Gastroesophageal sphincter (tissue), 4 donors: ENCODE measurements around the gene ZNF778. TPM values are rescaled to one million over a fixed set of nuclear protein-coding genes. Genes with fewer than 3 reads are reported as not detected.

Source experiments
- ATAC-seq: fragments of 150-250 bp; one replicate; pipeline ENCODE4 v1.9.1; 2016; ENCODE audit warnings: mild to moderate bottlenecking, moderate library complexity
- H3K27ac ChIP-seq, 4 donors: fragments of 200-600 bp; sonication (generic) in 3 of 4; 1 replicate in 3 of 4; 2 replicates in 1 of 4; pipeline ENCODE4 v1.5.1; 2016 to 2019
- H3K27me3 ChIP-seq: fragments of 200-600 bp; sonication (generic); one replicate; pipeline ENCODE4 v1.5.1; 2019
- H3K36me3 ChIP-seq, 2 donors: fragments of 200-600 bp; sonication (generic); one replicate each; pipeline ENCODE4 v1.5.1; 2019; ENCODE audit warnings: control low read depth in 1 of 2
- H3K4me1 ChIP-seq, 3 donors: fragments of 200-600 bp; sonication (generic); 1 replicate in 2 of 3; 2 replicates in 1 of 3; pipeline ENCODE4 v1.5.1; 2016 to 2019; ENCODE audit warnings: control low read depth in 2 of 3
- H3K4me3 ChIP-seq, 2 donors: fragments of 200-600 bp; sonication (generic); one replicate each; pipeline ENCODE4 v1.5.1; 2019; ENCODE audit warnings: mild to moderate bottlenecking in 1 of 2, moderate library complexity in 1 of 2
- H3K9me3 ChIP-seq, 3 donors: fragments of 200-600 bp; sonication (generic); one replicate each; pipeline ENCODE4 v1.5.1; 2017 to 2019; ENCODE audit warnings: control low read depth in 2 of 3
- EP300 ChIP-seq: sonication (generic); formaldehyde crosslinking; IDR thresholded peaks from one replicate; pipeline ENCODE4 v1.6.1; 2017; ENCODE audit warnings: antibody characterized with exemption, mild to moderate bottlenecking
- POLR2A ChIP-seq, 2 donors: fragments of 450-650 bp; IDR thresholded peaks; one replicate each; pipeline ENCODE4 v1.6.1; 2017; ENCODE audit warnings: antibody characterized with exemption in 2 of 2, mild to moderate bottlenecking in 2 of 2, moderate library complexity in 1 of 2
- POLR2AphosphoS5 ChIP-seq: sonication (generic); formaldehyde crosslinking; IDR thresholded peaks from one replicate; pipeline ENCODE4 v1.6.1; 2017; ENCODE audit warnings: antibody characterized with exemption
- WGBS, 2 donors: methylation state at CpG; one replicate each; pipeline ENCODE4 v1.1.5; 2018; ENCODE audit warnings: low coverage in 1 of 2; 5-methylcytosine and 5-hydroxymethylcytosine counted together
- total RNA-seq, 4 donors: library from RNA; depleted of rRNA; stranded (reverse); fragments of >200 nt; gene quantifications; one replicate each; pipeline ENCODE4 v1.1.0, GENCODE V29; 2016
- TF ChIP-seq, protein P1 (sequence below), 4 experiments: fragments of 200-600 bp in 2 of 4; fragments of 450-650 bp in 2 of 4; sonication (generic) in 1 of 4; IDR thresholded peaks; one replicate each; pipeline ENCODE4 v1.5.1; 2017 to 2019; ENCODE audit warnings: antibody characterized with exemption in 4 of 4, mild to moderate bottlenecking in 2 of 4, moderate library complexity in 2 of 4

The ZNF778 gene
- total RNA-seq, 4 donors from 2014 or later = 11.1 to 28.0 (median 12.4) TPM

DNA sequence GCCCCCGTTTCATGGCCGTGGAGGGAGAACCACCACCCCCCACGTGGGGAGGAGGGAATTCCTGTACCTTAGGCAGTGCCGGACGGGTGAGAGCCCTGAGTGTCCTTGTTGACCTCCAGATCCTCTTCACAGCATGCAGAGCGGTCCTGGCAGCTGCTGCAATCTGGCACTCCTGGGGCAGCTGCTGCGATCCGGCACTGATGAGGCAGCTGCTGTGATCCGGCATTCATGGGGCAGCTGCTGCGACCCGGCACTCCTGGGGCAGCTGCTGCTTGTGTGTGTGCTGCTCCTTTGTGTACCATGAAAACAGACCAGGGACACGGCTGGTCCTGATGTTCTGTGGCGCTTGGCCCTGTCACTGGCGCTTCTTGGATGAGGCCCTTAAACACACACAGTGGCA is 12.8 kb downstream of the ZNF778 start:
- ATAC-seq = no peak
- Histone ChIP-seq H3K4me3 (no peak overlapping the region), H3K27me3 (no peaks in the 10 kb centered on the region), H3K36me3 (peaks cover 0 to 96% of the 10 kb centered on the region in 2 donors), H3K27ac (no peak overlapping the region), H3K9me3 (peaks cover 0 to 6% (median 0%) of the 10 kb centered on the region in 3 donors), H3K4me1 (no peaks in the 10 kb centered on the region)
- TF ChIP-seq POLR2AphosphoS5 (no peak), POLR2A (IDR thresholded peaks at IDR 0.05) (no peak), EP300 (no peak)
- TF ChIP-seq, protein P1, sequence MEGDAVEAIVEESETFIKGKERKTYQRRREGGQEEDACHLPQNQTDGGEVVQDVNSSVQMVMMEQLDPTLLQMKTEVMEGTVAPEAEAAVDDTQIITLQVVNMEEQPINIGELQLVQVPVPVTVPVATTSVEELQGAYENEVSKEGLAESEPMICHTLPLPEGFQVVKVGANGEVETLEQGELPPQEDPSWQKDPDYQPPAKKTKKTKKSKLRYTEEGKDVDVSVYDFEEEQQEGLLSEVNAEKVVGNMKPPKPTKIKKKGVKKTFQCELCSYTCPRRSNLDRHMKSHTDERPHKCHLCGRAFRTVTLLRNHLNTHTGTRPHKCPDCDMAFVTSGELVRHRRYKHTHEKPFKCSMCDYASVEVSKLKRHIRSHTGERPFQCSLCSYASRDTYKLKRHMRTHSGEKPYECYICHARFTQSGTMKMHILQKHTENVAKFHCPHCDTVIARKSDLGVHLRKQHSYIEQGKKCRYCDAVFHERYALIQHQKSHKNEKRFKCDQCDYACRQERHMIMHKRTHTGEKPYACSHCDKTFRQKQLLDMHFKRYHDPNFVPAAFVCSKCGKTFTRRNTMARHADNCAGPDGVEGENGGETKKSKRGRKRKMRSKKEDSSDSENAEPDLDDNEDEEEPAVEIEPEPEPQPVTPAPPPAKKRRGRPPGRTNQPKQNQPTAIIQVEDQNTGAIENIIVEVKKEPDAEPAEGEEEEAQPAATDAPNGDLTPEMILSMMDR (IDR thresholded peaks at IDR 0.05) = no peak
- no CpG with 5 or more reads among the region's 14 CpGs for WGBS, 2 donors

DNA sequence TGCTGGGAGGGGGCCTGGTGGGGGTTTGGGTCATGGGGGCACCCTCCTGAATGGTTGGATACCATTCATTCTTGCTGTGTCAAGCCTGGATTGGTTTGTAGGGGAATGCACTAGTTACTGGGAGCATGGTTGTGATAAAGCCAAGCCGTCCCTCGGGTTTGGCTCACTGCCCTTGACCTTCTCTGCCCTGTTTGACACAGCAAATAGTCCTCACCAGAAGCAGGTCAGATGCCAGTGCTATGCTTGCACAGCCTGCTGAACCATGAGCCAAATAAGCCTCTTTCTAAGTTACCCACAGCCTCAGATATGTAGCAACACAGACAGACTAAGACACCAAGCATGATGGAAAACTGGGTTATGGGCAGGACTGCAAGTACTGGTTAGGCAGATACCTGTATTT is 14.6 kb downstream of the ZNF778 start:
- Histone ChIP-seq H3K9me3 (peaks cover 0 to 3% (median 0%) of the 10 kb centered on the region in 3 donors), H3K4me1 (no peaks in the 10 kb centered on the region), H3K4me3 (no peak overlapping the region), H3K27me3 (no peaks in the 10 kb centered on the region), H3K36me3 (peaks cover 0 to 77% of the 10 kb centered on the region in 2 donors), H3K27ac (no peak overlapping the region)
- WGBS, 2 donors = 80% methylated on average over 2 of the region's 2 CpGs; no CpG with 5 or more reads in 1 of the 2 donors
- TF ChIP-seq POLR2A (IDR thresholded peaks at IDR 0.05) (no peak), POLR2AphosphoS5 (no peak), EP300 (no peak)
- TF ChIP-seq, protein P1 (IDR thresholded peaks at IDR 0.05) = no peak
- ATAC-seq = no peak

DNA sequence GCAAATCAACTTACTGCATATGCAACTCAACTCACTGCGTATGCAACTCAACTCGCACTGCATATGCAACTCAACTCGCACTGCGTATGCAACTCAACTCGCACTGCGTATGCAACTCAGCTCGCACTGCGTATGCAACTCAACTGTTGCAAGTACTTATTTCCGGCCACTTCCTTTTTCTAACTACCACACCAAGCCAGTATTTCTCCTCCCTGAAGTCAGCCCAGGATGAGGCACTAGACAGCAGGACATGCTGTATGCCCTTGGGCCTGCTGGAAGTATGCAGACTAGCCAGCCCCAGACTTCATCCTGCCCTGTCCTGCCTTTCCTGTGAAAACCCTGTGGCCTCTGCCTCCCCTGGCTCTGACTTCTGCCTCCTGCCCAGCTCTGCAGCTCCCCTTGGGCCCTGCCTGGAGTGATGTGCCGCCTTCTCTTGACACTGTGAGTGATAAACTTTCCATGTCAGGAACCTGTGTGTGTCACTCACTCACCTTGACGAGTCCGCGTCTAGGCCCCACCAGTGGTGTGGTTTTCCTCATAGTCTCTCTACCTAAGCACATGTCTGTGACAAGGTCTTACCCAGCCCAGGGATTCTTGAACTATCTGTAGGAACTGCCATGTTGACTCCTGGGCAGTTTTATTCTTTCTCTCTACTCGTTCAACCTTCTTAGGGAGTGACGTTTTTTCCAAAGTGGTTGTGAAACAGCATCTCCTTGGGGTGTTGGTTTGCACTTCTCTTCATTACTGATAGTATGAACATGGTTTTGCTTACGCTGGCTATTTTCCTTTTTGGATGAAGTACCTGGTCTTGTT is 16.4 kb downstream of the ZNF778 start:
- TF ChIP-seq POLR2A (IDR thresholded peaks at IDR 0.05) (no peak), EP300 (no peak), POLR2AphosphoS5 (no peak)
- TF ChIP-seq, protein P1 (IDR thresholded peaks at IDR 0.05) = no peak
- Histone ChIP-seq H3K27ac (no peak overlapping the region), H3K4me1 (no peaks in the 10 kb centered on the region), H3K27me3 (no peaks in the 10 kb centered on the region), H3K36me3 (peaks cover 0 to 59% of the 10 kb centered on the region in 2 donors), H3K4me3 (no peak overlapping the region), H3K9me3 (no peaks in the 10 kb centered on the region)
- WGBS, 2 donors = 93 to 95% methylated on average over 10 to 16 of the region's 16 CpGs
- no peak for ATAC-seq

DNA sequence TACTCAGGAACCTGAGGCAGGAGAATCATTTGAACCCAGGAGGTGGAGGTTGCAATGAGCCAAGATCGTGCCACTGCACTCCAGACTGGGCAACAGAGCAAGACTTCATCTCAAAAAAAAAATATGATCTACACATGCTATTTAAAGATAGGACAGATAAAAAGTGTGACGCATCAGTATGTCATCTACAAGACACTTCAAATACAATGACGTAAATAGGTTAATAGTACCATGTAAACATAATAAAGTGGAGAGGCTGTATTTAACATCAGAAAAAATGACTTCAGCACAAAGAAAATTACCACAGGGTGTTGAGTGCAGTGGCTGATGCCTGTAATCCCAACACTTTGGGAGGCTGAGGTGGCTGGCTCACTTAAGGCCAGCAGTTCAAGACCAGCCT is 20.2 kb downstream of the ZNF778 start:
- no peak for ATAC-seq

More for the DNA sequence above, 20.2 kb downstream of the ZNF778 start:
- Histone ChIP-seq H3K4me3 (no peak overlapping the region), H3K4me1 (peaks cover 0 to 18% (median 4%) of the 10 kb centered on the region in 3 donors), H3K9me3 (no peaks in the 10 kb centered on the region), H3K27ac (no peak overlapping the region), H3K36me3 (peaks cover 0 to 21% of the 10 kb centered on the region in 2 donors), H3K27me3 (no peaks in the 10 kb centered on the region)
- WGBS, 2 donors = 90 to 93% methylated on average over 3 of the region's 3 CpGs
- TF ChIP-seq, protein P1 (IDR thresholded peaks at IDR 0.05) = no peak
